AG04450 (cell line): Measurements from ENCODE around the gene PTPN18. TPM values are rescaled to one million over a fixed set of nuclear protein-coding genes. Genes with fewer than 3 reads are reported as not detected.

Experiments
- CTCF ChIA-PET: fragments of 300-600, 350-600 bp; formaldehyde crosslinking; extraction: SDS; loops from one replicate; lab custom pipeline; 2022; ENCODE audit warnings: antibody characterized with exemption, inconsistent platforms; lab: Charles Lee
- POLR2A ChIA-PET: fragments of 350-600 bp; formaldehyde crosslinking; extraction: SDS; loops from one replicate; lab custom pipeline; 2021; ENCODE audit warnings: antibody characterized with exemption, inconsistent platforms; lab: Yijun Ruan, JAX
- DNase-seq: peaks from one replicate; pipeline ENCODE4 v3.0.0-alpha.2; 2011; ENCODE audit warnings: low read depth, low spot score
- H3K27ac ChIP-seq: one replicate; pipeline ENCODE4 v1.5.1; 2012; ENCODE audit warnings: low read depth, low read length, control low read depth
- H3K27me3 ChIP-seq: one replicate; pipeline ENCODE4 v1.6.0; 2012; ENCODE audit warnings: low read length; ENCODE audit not compliant: control insufficient read depth, insufficient read depth
- H3K4me3 ChIP-seq: 2 replicates; pipeline ENCODE4 v1.5.1; 2011; ENCODE audit warnings: mild to moderate bottlenecking, low read depth, low read length, control low read depth
- H3K9me3 ChIP-seq: 2 replicates; pipeline ENCODE4 v1.5.1; 2012; ENCODE audit warnings: low read length; ENCODE audit not compliant: control insufficient read depth, insufficient read depth
- CTCF ChIP-seq: IDR thresholded peaks from 2 replicates; pipeline ENCODE4 v1.5.1; 2011; ENCODE audit warnings: low read depth, low read length, control low read depth, inconsistent platforms
- polyA plus RNA-seq: library from polyadenylated mRNA; depleted of rRNA; stranded (reverse); fragments of >200 nt; gene quantifications from 2 replicates; pipeline ENCODE4 v1.2.3, GENCODE V29; 2011

PTPN18 gene
- polyA plus RNA-seq, 1 experiment = 10.1 TPM

DNA sequence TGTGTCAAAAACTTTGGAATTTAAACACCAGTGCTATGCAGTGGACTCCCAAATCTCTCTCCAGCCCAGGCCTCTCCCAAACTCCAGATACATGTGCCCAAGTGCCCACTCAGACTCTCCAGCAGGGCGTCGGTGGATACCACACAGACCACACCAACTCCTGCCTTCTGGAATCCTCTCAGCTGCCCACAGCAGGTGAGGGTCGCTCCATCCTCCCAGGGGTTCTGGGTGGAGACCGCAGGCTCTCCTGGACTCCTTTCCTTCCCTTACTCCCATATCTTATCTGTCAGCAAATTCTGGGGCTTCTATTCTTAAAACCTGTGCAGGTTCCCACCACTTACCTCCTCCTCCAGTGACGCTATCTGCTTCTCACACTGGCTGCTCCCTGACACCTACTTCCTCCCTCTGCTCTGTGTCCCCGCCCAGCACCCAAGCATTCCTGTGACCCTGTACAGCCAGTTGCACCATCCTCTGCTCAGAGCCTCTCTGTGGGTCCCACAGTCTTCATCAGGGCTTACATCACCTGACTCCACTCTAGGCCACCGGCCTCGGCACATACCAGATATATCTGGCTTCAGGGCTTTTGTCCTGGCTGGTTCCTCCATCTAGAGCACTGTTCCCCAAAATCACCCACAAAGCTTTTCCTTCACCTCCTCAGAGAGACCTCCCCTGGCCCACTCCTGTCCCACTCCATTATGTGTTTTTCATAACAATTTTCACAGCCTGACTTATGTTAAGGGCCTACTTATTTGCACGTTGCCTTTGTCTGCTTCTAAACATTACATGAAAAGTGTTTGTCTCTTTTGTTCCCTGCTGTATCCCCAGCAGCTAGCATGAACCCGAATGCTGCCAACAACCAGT, 15.7 kb upstream of the PTPN18 start:
- ChIA-PET POLR2A (no interaction called here), CTCF (interaction anchor here (0.6 to 3.6 kb wide), 3 partner anchors 11 to 158 kb away, joined by 3 to 20 read pairs (median 11); partner anchors contain the start of genes MZT2B and SMPD4)
- no peaks in the 10 kb centered on the region for H3K27me3 ChIP-seq
- DNase-seq = no peak
- no peak overlapping the region for H3K4me3 ChIP-seq
- peaks cover 2% of the 10 kb centered on the region; the same call in 1 of the 2 replicates for H3K9me3 ChIP-seq
- H3K27ac ChIP-seq = no peak overlapping the region
- no peak for TF ChIP-seq CTCF

- POLR2A ChIA-PET = interaction anchor here (0.6 to 2.6 kb wide), 6 partner anchors 9 to 751 kb away, joined by 3 to 22 read pairs (median 8); partner anchors contain the start of genes FAM168B, MZT2B, PTPN18 and SMPD4
Measured at GRCh38 chr2:130341562-130342019, 14.3 kb upstream of the PTPN18 start.

GRCh38 chr2:130342020-130342532, 13.8 kb upstream of the PTPN18 start:
- no peaks in the 10 kb centered on the region for H3K27me3 ChIP-seq
- peak; percentile 79 for DNase-seq
- H3K27ac ChIP-seq = peak overlapping the region; percentile 94
- no peak for TF ChIP-seq CTCF
- ChIA-PET POLR2A (interaction anchor here (0.6 to 2.6 kb wide), 9 partner anchors 9 to 751 kb away, joined by 3 to 22 read pairs (median 6); partner anchors contain the start of genes FAM168B, MZT2B, PTPN18 and SMPD4), CTCF (interaction anchor here (0.9 to 3.6 kb wide), 5 partner anchors 9 to 160 kb away, joined by 5 to 20 read pairs (median 11); partner anchors contain the start of genes MZT2B, PTPN18 and SMPD4)
- H3K9me3 ChIP-seq = no peaks in the 10 kb centered on the region; the same call in 1 of the 2 replicates
- H3K4me3 ChIP-seq = peak overlapping the region; percentile 95

More at GRCh38 chr2:130341562-130342019, 14.3 kb upstream of the PTPN18 start:
- DNase-seq = no peak
- Histone ChIP-seq H3K27me3 (no peaks in the 10 kb centered on the region), H3K9me3 (no peaks in the 10 kb centered on the region; the same call in 1 of the 2 replicates), H3K27ac (peak overlapping the region; percentile 94), H3K4me3 (peak overlapping the region; percentile 95)
- CTCF ChIA-PET = interaction anchor here (0.9 to 3.6 kb wide), 5 partner anchors 8 to 159 kb away, joined by 5 to 20 read pairs (median 11); partner anchors contain the start of genes MZT2B, PTPN18 and SMPD4
- TF ChIP-seq CTCF = no peak

GRCh38 chr2:130342533-130343275, 13.2 kb upstream of the PTPN18 start, which contains the start of gene IMP4:
TSS of gene IMP4 (plus strand) at chr2:130342897. CDS start at chr2:130342933, 36 bp downstream.
- Histone ChIP-seq H3K27me3 (no peaks in the 10 kb centered on the region), H3K27ac (peak within 1 kb of the TSS; percentile 94), H3K9me3 (no peaks in the 10 kb centered on the region; the same call in 1 of the 2 replicates), H3K4me3 (peak within 1 kb of the TSS; percentile 95)
- ChIA-PET POLR2A (interaction anchor here (0.9 to 2.6 kb wide), 9 partner anchors 8 to 750 kb away, joined by 3 to 22 read pairs (median 6); partner anchors contain the start of genes FAM168B, MZT2B, PTPN18 and SMPD4), CTCF (interaction anchor here (0.8 to 3.6 kb wide), 7 partner anchors 10 to 161 kb away, joined by 3 to 20 read pairs (median 5); partner anchors contain the start of genes MZT2B, PTPN18 and SMPD4)
- peak; percentile 42 for TF ChIP-seq CTCF
- DNase-seq = peak; percentile 98
